GM12892 (cell line): ENCODE data around the gene MNDA.

Source experiments
- POLR2A ChIP-seq: IDR thresholded peaks from 2 replicates; pipeline ENCODE4 v1.6.1; 2011; ENCODE audit warnings: low read depth, low read length, control low read depth
- POLR2AphosphoS5 ChIP-seq: IDR thresholded peaks from 2 replicates; pipeline ENCODE4 v1.6.1; 2011; ENCODE audit warnings: low read depth, low read length, control low read depth
- TAF1 ChIP-seq: IDR thresholded peaks from 2 replicates; pipeline ENCODE4 v1.6.1; 2011; ENCODE audit warnings: low read depth, mild to moderate bottlenecking, control low read depth, low read length, borderline replicate concordance

DNA sequence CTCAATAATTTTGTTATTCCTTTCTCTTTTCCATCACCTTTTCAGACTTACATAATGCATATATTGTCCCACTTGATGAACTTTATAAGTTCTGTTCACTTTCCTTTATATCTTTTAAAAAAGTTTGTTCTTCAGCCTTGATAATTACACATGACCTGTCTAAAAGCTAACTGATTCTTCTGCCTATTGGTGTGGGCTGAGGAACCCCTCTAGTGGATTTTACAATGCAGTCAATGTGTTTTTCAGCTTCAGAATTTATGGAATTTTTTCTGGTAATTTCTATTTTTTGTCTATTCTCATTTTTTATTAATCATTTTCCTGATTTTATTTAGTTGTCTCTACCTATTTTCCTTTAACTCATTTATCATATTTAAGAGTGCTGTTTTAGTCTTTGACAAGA lies 7.5 kb downstream of the MNDA start:
- no peak for TF ChIP-seq POLR2A
- TF ChIP-seq TAF1, result no peak
- no peak for TF ChIP-seq POLR2AphosphoS5
